Upper lobe of left lung (tissue), 6 donors: Measurements from ENCODE around the gene IPO4. TPM values are rescaled to one million over a fixed set of nuclear protein-coding genes. Genes with fewer than 3 reads are reported as not detected.

Experiments
- ATAC-seq, 2 donors: fragments of 200-7000 bp; cut with Tn5 transposase; one replicate each; pipeline ENCODE4 v1.9.1; 2022; ENCODE audit warnings: mild to moderate bottlenecking in 2 of 2, moderate library complexity in 2 of 2; ENCODE audit not compliant: low FRiP score in 2 of 2
- DNase-seq, 2 donors: peaks; one replicate each; pipeline ENCODE4 v3.0.0-alpha.2; 2019 to 2020
- H3K27ac ChIP-seq, 4 donors: fragments of 200-600 bp; sonication (generic); one replicate each; pipeline ENCODE4 v1.5.1; 2016 to 2019
- H3K27me3 ChIP-seq, 4 donors: fragments of 200-600 bp; sonication (generic); one replicate each; pipeline ENCODE4 v1.5.1; 2017 to 2019
- H3K36me3 ChIP-seq, 4 donors: fragments of 200-600 bp; sonication (generic); one replicate each; pipeline ENCODE4 v1.5.1; 2016 to 2019
- H3K4me1 ChIP-seq, 4 donors: fragments of 200-600 bp; sonication (generic); one replicate each; pipeline ENCODE4 v1.5.1; 2018 to 2019
- H3K4me3 ChIP-seq, 4 donors: fragments of 200-600 bp; sonication (generic); one replicate each; pipeline ENCODE4 v1.5.1; 2017 to 2019; ENCODE audit warnings: mild to moderate bottlenecking in 2 of 4, moderate library complexity in 1 of 4
- H3K9me3 ChIP-seq, 4 donors: fragments of 200-600 bp; sonication (generic); one replicate each; pipeline ENCODE4 v1.5.1; 2018 to 2019
- CTCF ChIP-seq, 6 experiments: fragments of 450-650 bp in 4 of 6; fragments of 200-600 bp in 2 of 6; sonication (generic) in 2 of 6; IDR thresholded peaks; one replicate each; pipeline ENCODE4 v1.5.1; 2016 to 2019; ENCODE audit warnings: antibody characterized with exemption in 6 of 6
- EP300 ChIP-seq, 4 donors: sonication (generic); formaldehyde crosslinking; IDR thresholded peaks; one replicate each; pipeline ENCODE4 v1.5.1; 2017; ENCODE audit warnings: antibody characterized with exemption in 4 of 4, control low read depth in 2 of 4
- POLR2A ChIP-seq, 4 donors: fragments of 450-650 bp; IDR thresholded peaks; one replicate each; pipeline ENCODE4 v1.5.1; 2016 to 2017; ENCODE audit warnings: antibody characterized with exemption in 4 of 4, mild to moderate bottlenecking in 2 of 4
- POLR2AphosphoS5 ChIP-seq, 2 donors: sonication (generic); formaldehyde crosslinking; IDR thresholded peaks; one replicate each; pipeline ENCODE4 v1.5.1; 2017; ENCODE audit warnings: antibody characterized with exemption in 2 of 2
- WGBS, 2 donors: methylation state at CpG; one replicate each; pipeline ENCODE4 v1.1.5; 2017 to 2018; 5-methylcytosine and 5-hydroxymethylcytosine counted together
- total RNA-seq, 6 donors: library from RNA; depleted of rRNA in 4 of 6; stranded (reverse); fragments of >200 nt in 4 of 6; gene quantifications; one replicate each; pipeline versions ENCODE4 v1.1.0 to v1.2.1, GENCODE V29; 2016 to 2021
- donor health status: DM: no; HTN: no; CAD: no; lungs with moderate emphysema.
- donor health status: DM: no; HTN: yes; CAD: no; lungs with severe emphysema.

The IPO4 gene
- total RNA-seq = 10 to 100 TPM; 20.8 to 50.3 (median 35.2) TPM

- ATAC-seq = peak; percentile 95 to 97
- Histone ChIP-seq H3K36me3 (peaks cover 0 to 59% (median 41%) of the 10 kb centered on the region in 4 donors), H3K4me1 (peaks cover 14 to 24% (median 18%) of the 10 kb centered on the region in 4 donors), H3K27me3 (no peaks in the 10 kb centered on the region), H3K27ac (peak within 1 kb of the TSS; percentile 67 to 78 (median 72)), H3K4me3 (peak within 1 kb of the TSS; percentile 65 to 90 (median 78)), H3K9me3 (no peaks in the 10 kb centered on the region)
- TF ChIP-seq CTCF (IDR thresholded peaks at IDR 0.05) (no peak), POLR2AphosphoS5 (IDR thresholded peaks at IDR 0.05) (peak; percentile 81 to 86), POLR2A (IDR thresholded peaks at IDR 0.05) (peak in 3 of 4 donors; percentile 24 to 66 (median 66))
- peak; percentile 93 to 97 for DNase-seq
- 0% methylated on average over 12 to 57 of the region's 65 CpGs for WGBS, 2 donors
These were observed at the start of gene IPO4 for GRCh38 chr14:24188251-24189058. Gene IPO4 (minus strand): TSS chr14:24188816. CDS start chr14:24188787, 29 bp downstream.

- ATAC-seq (no peak), DNase-seq (no peak)
- TF ChIP-seq EP300 (IDR thresholded peaks at IDR 0.05) (no peak), POLR2A (IDR thresholded peaks at IDR 0.05) (no peak), CTCF (IDR thresholded peaks at IDR 0.05) (no peak), POLR2AphosphoS5 (IDR thresholded peaks at IDR 0.05) (no peak)
- peaks cover 16 to 64% (median 56%) of the 10 kb centered on the region in 4 donors for H3K36me3 ChIP-seq
- 70 to 82% methylated on average over 5 of the region's 5 CpGs for WGBS, 2 donors
- no peaks in the 10 kb centered on the region for H3K9me3 ChIP-seq
- H3K27ac ChIP-seq = peak overlapping the region in 1 of 4 donors; percentile 43
- H3K27me3 ChIP-seq = no peaks in the 10 kb centered on the region
- H3K4me1 ChIP-seq = peaks cover 42 to 61% (median 47%) of the 10 kb centered on the region in 4 donors
- H3K4me3 ChIP-seq = no peak overlapping the region
These were observed 49.5 kb upstream of the IPO4 start for GRCh38 chr14:24238123-24238522.

- no peak for TF ChIP-seq CTCF (IDR thresholded peaks at IDR 0.05)
- WGBS, 2 donors = 93 to 94% methylated on average over 2 of the region's 2 CpGs
- Histone ChIP-seq H3K4me3 (no peak overlapping the region), H3K36me3 (peaks cover 16 to 64% (median 56%) of the 10 kb centered on the region in 4 donors), H3K27ac (no peak overlapping the region), H3K9me3 (no peaks in the 10 kb centered on the region), H3K4me1 (peaks cover 44 to 62% (median 48%) of the 10 kb centered on the region in 4 donors), H3K27me3 (no peaks in the 10 kb centered on the region)
- no peak for DNase-seq
- ATAC-seq = no peak
These were observed 48.9 kb upstream of the IPO4 start for GRCh38 chr14:24237463-24237955.

GRCh38 chr14:24236689-24237462 lies 48.3 kb upstream of the IPO4 start:
- TF ChIP-seq EP300 (IDR thresholded peaks at IDR 0.05) (no peak), CTCF (IDR thresholded peaks at IDR 0.05) (no peak), POLR2A (IDR thresholded peaks at IDR 0.05) (no peak), POLR2AphosphoS5 (IDR thresholded peaks at IDR 0.05) (no peak)
- no peak for DNase-seq
- Histone ChIP-seq H3K4me3 (no peak overlapping the region), H3K27me3 (no peaks in the 10 kb centered on the region), H3K36me3 (peaks cover 16 to 64% (median 56%) of the 10 kb centered on the region in 4 donors), H3K4me1 (peaks cover 44 to 60% (median 48%) of the 10 kb centered on the region in 4 donors), H3K9me3 (no peaks in the 10 kb centered on the region), H3K27ac (peak overlapping the region in 1 of 4 donors; percentile 30)
- WGBS, 2 donors = 95 to 98% methylated on average over 6 of the region's 6 CpGs
- ATAC-seq = no peak
